ENCODE data around the gene DENND10. TPM values are rescaled to one million over a fixed set of nuclear protein-coding genes. Genes with fewer than 3 reads are reported as not detected.
A peak's percentile ranks its signal among the peaks of the same experiment; 100 is the strongest.
"Not testable (repeated sequence)": the region's sequence is repeated elsewhere in the genome, so short reads cannot be mapped to it uniquely, and the experiment has no call there.

DENND10 gene
- total RNA-seq, 2 donors from 2014 or later: 46.2 to 57.7 TPM

GRCh38 chr10:119105899-119106298 lies 2.0 kb downstream of the DENND10 start:
- H3K36me3 Mint-ChIP-seq; H3K27ac Mint-ChIP-seq; ATAC-seq; DNase-seq (ENCODE audit: low spot score); H3K9me3 Mint-ChIP-seq; H3K27me3 Mint-ChIP-seq: not testable (repeated sequence)
- H3K4me3 Mint-ChIP-seq: peak overlapping the region; percentile 87
- H3K4me1 Mint-ChIP-seq (ENCODE audit: low read depth in 2 of 2): peaks cover 12 to 18% of the 10 kb centered on the region in 2 donors

DNA sequence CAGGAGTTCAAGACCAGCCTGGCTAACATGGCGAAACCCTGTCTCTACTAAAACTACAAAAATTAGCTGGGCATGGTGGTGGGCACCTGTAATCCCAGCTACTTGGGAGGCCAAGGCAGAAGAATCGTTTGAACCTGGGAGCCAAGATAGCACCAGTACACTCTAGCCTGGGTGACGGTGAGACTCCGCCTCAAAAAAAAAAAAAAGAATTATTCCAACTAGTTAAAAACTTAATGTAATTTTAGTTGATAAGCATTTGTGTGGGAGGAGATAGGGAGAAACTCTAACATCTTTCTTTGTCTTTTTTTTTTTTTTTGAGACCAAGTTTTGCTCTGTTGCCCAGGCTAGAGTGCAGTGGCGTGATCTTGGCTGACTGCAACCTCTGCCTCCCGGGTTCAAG lies 3.2 kb downstream of the DENND10 start:
- H3K27me3 Mint-ChIP-seq; H3K36me3 Mint-ChIP-seq; DNase-seq (ENCODE audit: low spot score); H3K4me3 Mint-ChIP-seq; H3K27ac Mint-ChIP-seq; H3K9me3 Mint-ChIP-seq; ATAC-seq: not testable (repeated sequence)
- H3K4me1 Mint-ChIP-seq (ENCODE audit: low read depth in 2 of 2): peaks cover 10 to 11% of the 10 kb centered on the region in 2 donors

DNA sequence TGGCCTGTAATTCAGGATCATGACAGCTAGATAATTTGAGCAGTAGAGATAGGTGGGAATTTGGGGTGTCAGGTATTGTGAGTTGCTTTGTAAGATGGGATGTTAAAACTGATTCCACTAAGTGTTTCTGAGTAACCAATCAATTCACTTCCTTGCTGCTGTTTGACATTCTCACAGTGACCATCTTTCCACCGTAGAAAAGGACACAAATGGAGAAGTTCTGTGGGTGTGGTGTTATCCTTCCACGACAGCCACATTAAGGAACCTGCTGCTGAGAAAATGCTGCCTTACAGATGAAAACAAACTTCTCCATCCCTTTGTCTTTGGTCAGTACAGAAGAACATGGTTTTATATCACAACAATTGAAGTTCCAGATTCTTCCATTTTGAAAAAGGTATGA lies 3.9 kb downstream of the DENND10 start:
- not testable (repeated sequence) for H3K4me3 Mint-ChIP-seq; H3K27me3 Mint-ChIP-seq; H3K36me3 Mint-ChIP-seq; H3K27ac Mint-ChIP-seq; H3K9me3 Mint-ChIP-seq; ATAC-seq; DNase-seq (ENCODE audit: low spot score)
- peaks cover 10 to 11% of the 10 kb centered on the region in 2 donors for H3K4me1 Mint-ChIP-seq (ENCODE audit: low read depth in 2 of 2)

GRCh38 chr10:119112056-119112455 lies 8.1 kb downstream of the DENND10 start:
- no peak for DNase-seq (ENCODE audit: low spot score)
- Mint-ChIP-seq H3K27me3 (no peaks in the 10 kb centered on the region), H3K4me3 (no peak overlapping the region), H3K9me3 (no peaks in the 10 kb centered on the region), H3K27ac (no peak overlapping the region), H3K36me3 (no peaks in the 10 kb centered on the region), H3K4me1 (ENCODE audit: low read depth in 2 of 2) (peaks cover 10 to 13% of the 10 kb centered on the region in 2 donors)
- no peak for ATAC-seq

- Mint-ChIP-seq H3K4me3 (no peak overlapping the region), H3K9me3 (no peaks in the 10 kb centered on the region), H3K27me3 (no peaks in the 10 kb centered on the region), H3K27ac (peak overlapping the region; percentile 18 to 78), H3K4me1 (ENCODE audit: low read depth in 2 of 2) (peaks cover 10 to 16% of the 10 kb centered on the region in 2 donors), H3K36me3 (peaks cover 5% of the 10 kb centered on the region)
- no peak for DNase-seq (ENCODE audit: low spot score)
- peak; percentile 46 to 57 for ATAC-seq
Observed at GRCh38 chr10:119113751-119114732, 10.1 kb downstream of the DENND10 start.

- H3K36me3 Mint-ChIP-seq: peaks cover 5% of the 10 kb centered on the region
Observed at GRCh38 chr10:119115926-119116325, 12.0 kb downstream of the DENND10 start.

GRCh38 chr10:119116326-119116951 lies 12.5 kb downstream of the DENND10 start:
- Mint-ChIP-seq H3K4me1 (ENCODE audit: low read depth in 2 of 2) (peaks cover 15 to 16% of the 10 kb centered on the region in 2 donors), H3K36me3 (peaks cover 5% of the 10 kb centered on the region), H3K9me3 (no peaks in the 10 kb centered on the region), H3K4me3 (no peak overlapping the region), H3K27me3 (no peaks in the 10 kb centered on the region), H3K27ac (no peak overlapping the region)
- ATAC-seq: no peak
- DNase-seq (ENCODE audit: low spot score): no peak

More at GRCh38 chr10:119115926-119116325, 12.0 kb downstream of the DENND10 start:
- Mint-ChIP-seq H3K4me1 (ENCODE audit: low read depth in 2 of 2) (peaks cover 15 to 16% of the 10 kb centered on the region in 2 donors), H3K9me3 (no peaks in the 10 kb centered on the region), H3K4me3 (no peak overlapping the region), H3K27me3 (no peaks in the 10 kb centered on the region), H3K27ac (no peak overlapping the region)
- no peak for DNase-seq (ENCODE audit: low spot score)
- ATAC-seq: no peak

GRCh38 chr10:119118231-119118630 lies 14.3 kb downstream of the DENND10 start:
- no peaks in the 10 kb centered on the region for H3K27me3 Mint-ChIP-seq
- peaks cover 5% of the 10 kb centered on the region for H3K36me3 Mint-ChIP-seq
- peaks cover 13 to 15% of the 10 kb centered on the region in 2 donors for H3K4me1 Mint-ChIP-seq (ENCODE audit: low read depth in 2 of 2)
- no peaks in the 10 kb centered on the region for H3K9me3 Mint-ChIP-seq
- DNase-seq (ENCODE audit: low spot score) (no peak), ATAC-seq (no peak)
- no peak overlapping the region for H3K27ac Mint-ChIP-seq
- H3K4me3 Mint-ChIP-seq: no peak overlapping the region

GRCh38 chr10:119119400-119119799 lies 15.5 kb downstream of the DENND10 start:
- ATAC-seq: no peak
- Mint-ChIP-seq H3K4me3 (peak overlapping the region; percentile 43), H3K27ac (peak overlapping the region; percentile 65 to 88)

DNA sequence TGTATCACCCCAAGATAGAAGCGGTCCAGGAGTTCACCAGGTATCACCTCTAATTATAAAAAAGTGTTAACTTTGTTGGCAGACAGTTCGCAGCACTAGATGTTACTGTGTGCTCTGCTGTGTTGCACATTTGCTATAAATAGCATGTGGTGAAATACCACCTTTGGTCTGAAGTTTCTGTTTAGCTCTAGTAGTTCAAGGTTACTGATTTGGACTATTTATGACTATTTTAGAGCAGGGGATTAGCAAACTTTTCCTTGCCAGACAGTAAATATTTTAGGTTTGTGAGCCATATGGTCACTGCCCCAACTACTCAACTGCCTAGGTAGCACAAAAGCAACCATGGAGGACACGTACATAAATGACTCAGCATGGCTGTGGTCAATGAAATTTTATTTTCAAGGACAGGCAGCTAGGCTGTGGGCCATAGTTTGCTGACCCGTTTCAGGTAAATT lies 16.5 kb downstream of the DENND10 start:
- Mint-ChIP-seq H3K27me3 (no peaks in the 10 kb centered on the region), H3K4me1 (ENCODE audit: low read depth in 2 of 2) (peaks cover 3 to 4% of the 10 kb centered on the region in 2 donors), H3K9me3 (no peaks in the 10 kb centered on the region), H3K27ac (peak overlapping the region; percentile 65 to 88), H3K36me3 (peaks cover 5% of the 10 kb centered on the region), H3K4me3 (peak overlapping the region; percentile 43)
- ATAC-seq: peak; percentile 89 to 93
- no peak for DNase-seq (ENCODE audit: low spot score)

More at GRCh38 chr10:119119400-119119799, 15.5 kb downstream of the DENND10 start:
- no peaks in the 10 kb centered on the region for H3K9me3 Mint-ChIP-seq
- no peaks in the 10 kb centered on the region for H3K27me3 Mint-ChIP-seq
- peaks cover 5% of the 10 kb centered on the region in 2 donors for H3K4me1 Mint-ChIP-seq (ENCODE audit: low read depth in 2 of 2)
- peaks cover 5% of the 10 kb centered on the region for H3K36me3 Mint-ChIP-seq
- DNase-seq (ENCODE audit: low spot score): no peak

DNA sequence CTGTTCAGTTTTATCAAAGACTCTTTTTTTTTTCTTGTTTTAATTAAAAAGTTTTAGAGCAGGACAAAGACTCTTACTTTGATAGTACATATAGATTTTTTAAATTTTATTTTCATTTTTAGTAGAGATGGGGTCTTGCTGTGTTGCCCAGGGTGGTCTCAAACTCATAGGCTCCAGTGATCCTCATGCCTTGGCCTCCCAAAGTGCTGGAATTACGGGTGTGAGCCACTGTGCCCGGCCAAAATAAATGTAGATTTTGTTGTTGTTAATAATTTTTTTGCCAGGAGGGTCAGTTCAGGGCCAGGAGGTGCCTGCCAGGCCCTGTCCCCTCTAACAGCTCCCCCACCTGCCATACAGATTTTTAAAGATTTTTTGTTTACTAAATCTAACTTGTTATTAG lies 17.0 kb downstream of the DENND10 start:
- peak overlapping the region; percentile 65 to 88 for H3K27ac Mint-ChIP-seq
- no peaks in the 10 kb centered on the region for H3K27me3 Mint-ChIP-seq
- DNase-seq (ENCODE audit: low spot score): no peak
- H3K4me1 Mint-ChIP-seq (ENCODE audit: low read depth in 2 of 2): peaks cover 4% of the 10 kb centered on the region in 2 donors
- no peak for ATAC-seq
- peak overlapping the region; percentile 43 for H3K4me3 Mint-ChIP-seq
- H3K36me3 Mint-ChIP-seq: peaks cover 8% of the 10 kb centered on the region
- no peaks in the 10 kb centered on the region for H3K9me3 Mint-ChIP-seq

DNA sequence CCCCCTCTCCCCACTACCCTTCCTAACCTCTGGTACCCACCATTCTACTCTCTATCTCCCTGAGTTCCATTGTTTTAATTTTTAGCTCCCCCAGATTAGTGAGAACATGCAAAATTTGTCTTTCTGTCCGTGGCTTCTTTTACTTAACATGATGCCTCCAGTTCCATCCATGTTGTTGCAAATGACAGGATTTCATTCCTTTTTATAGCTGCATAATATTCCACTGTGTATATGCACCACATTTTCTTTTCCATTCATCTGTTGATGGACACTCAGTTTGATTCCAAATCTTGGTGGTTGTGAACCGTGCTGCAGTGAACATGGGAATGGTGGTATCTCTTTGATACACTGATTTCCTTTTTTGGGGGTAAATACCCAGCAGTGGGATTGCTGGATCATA lies 22.0 kb downstream of the DENND10 start:
- DNase-seq (ENCODE audit: low spot score): no peak
- no peak for ATAC-seq
- Mint-ChIP-seq H3K36me3 (peaks cover 28% of the 10 kb centered on the region), H3K27me3 (no peaks in the 10 kb centered on the region), H3K4me3 (no peak overlapping the region), H3K9me3 (no peaks in the 10 kb centered on the region), H3K27ac (peak overlapping the region in 1 of 2 donors; percentile 58), H3K4me1 (ENCODE audit: low read depth in 2 of 2) (peaks cover 21 to 26% of the 10 kb centered on the region in 2 donors)

- H3K9me3 Mint-ChIP-seq: no peaks in the 10 kb centered on the region
- peaks cover 46% of the 10 kb centered on the region for H3K36me3 Mint-ChIP-seq
- H3K27me3 Mint-ChIP-seq: no peaks in the 10 kb centered on the region
- ATAC-seq: no peak
- H3K27ac Mint-ChIP-seq: peak overlapping the region; percentile 95 to 98
- H3K4me1 Mint-ChIP-seq (ENCODE audit: low read depth in 2 of 2): peaks cover 51 to 54% of the 10 kb centered on the region in 2 donors
- peak overlapping the region; percentile 94 for H3K4me3 Mint-ChIP-seq
- DNase-seq (ENCODE audit: low spot score): no peak
Observed at GRCh38 chr10:119129721-119130120, 25.8 kb downstream of the DENND10 start.

All from natural killer cell treated with Interleukin-12 subunit alpha and Interleukin-12 subunit beta and Interleukin-15 and Interleukin-18, amount 100 ng/mL, for 72 hours (primary cell).